LNCaP clone FGC (cell line): Measurements from ENCODE around the gene EBF3.

Experiments
- DNase-seq: peaks from one replicate; pipeline ENCODE4 v3.0.0-alpha.2; 2011; ENCODE audit warnings: low read depth
- H3K4me3 ChIP-seq: 2 replicates; pipeline ENCODE4 v1.5.1; 2011; ENCODE audit warnings: mild to moderate bottlenecking, low read depth, low read length, control low read depth
- CTCF ChIP-seq: IDR thresholded peaks from 2 replicates; pipeline ENCODE4 v1.5.1; 2012; ENCODE audit warnings: mild to moderate bottlenecking; ENCODE audit not compliant: control insufficient read depth, insufficient read depth; ENCODE audit errors: extremely low read depth

EBF3 gene

GRCh38 chr10:129887986-129888783, 75.9 kb downstream of the EBF3 start:
- no peak for DNase-seq
- TF ChIP-seq CTCF = no peak
- no peak overlapping the region for H3K4me3 ChIP-seq

GRCh38 chr10:129887381-129887905, 76.6 kb downstream of the EBF3 start:
- no peak for TF ChIP-seq CTCF
- no peak overlapping the region for H3K4me3 ChIP-seq
- no peak for DNase-seq

- H3K4me3 ChIP-seq = no peak overlapping the region
- no peak for DNase-seq
- TF ChIP-seq CTCF = no peak
Measured at GRCh38 chr10:129886263-129886662, 77.8 kb downstream of the EBF3 start.

- TF ChIP-seq CTCF = no peak
- no peak for DNase-seq
- H3K4me3 ChIP-seq = no peak overlapping the region
Measured at GRCh38 chr10:129885526-129885925, 78.5 kb downstream of the EBF3 start.

- H3K4me3 ChIP-seq = no peak overlapping the region
- TF ChIP-seq CTCF = no peak
- DNase-seq = no peak
Measured at GRCh38 chr10:129884398-129885078, 79.5 kb downstream of the EBF3 start.

- H3K4me3 ChIP-seq = no peak overlapping the region
- TF ChIP-seq CTCF = no peak
- DNase-seq = no peak
Measured at GRCh38 chr10:129883626-129884397, 80.3 kb downstream of the EBF3 start.
